ENCODE results near the gene RNU4-1. TPM values are rescaled to one million over a fixed set of nuclear protein-coding genes. Genes with fewer than 3 reads are reported as not detected.
"Not testable (repeated sequence)": the region's sequence is repeated elsewhere in the genome, so short reads cannot be mapped to it uniquely, and the experiment has no call there.

Gene RNU4-1
- total RNA-seq, 1 donor, result under 0.01 TPM

- H3K4me3 ChIP-seq (ENCODE audit: low read depth, low read length), result no peak overlapping the region
- no peak for TF ChIP-seq CTCF (IDR thresholded peaks at IDR 0.05; ENCODE audit: insufficient read depth, low read depth, low read length)
- DNase-seq (ENCODE audit: low read depth), result peak; percentile 67
Measured at GRCh38 chr12:120257041-120257821, 35.8 kb downstream of the RNU4-1 start.

GRCh38 chr12:120254809-120255208 lies 38.2 kb downstream of the RNU4-1 start:
- no peak for TF ChIP-seq CTCF (IDR thresholded peaks at IDR 0.05; ENCODE audit: insufficient read depth, low read depth, low read length)
- no peak for DNase-seq (ENCODE audit: low read depth)
- no peak overlapping the region for H3K4me3 ChIP-seq (ENCODE audit: low read depth, low read length)

DNA sequence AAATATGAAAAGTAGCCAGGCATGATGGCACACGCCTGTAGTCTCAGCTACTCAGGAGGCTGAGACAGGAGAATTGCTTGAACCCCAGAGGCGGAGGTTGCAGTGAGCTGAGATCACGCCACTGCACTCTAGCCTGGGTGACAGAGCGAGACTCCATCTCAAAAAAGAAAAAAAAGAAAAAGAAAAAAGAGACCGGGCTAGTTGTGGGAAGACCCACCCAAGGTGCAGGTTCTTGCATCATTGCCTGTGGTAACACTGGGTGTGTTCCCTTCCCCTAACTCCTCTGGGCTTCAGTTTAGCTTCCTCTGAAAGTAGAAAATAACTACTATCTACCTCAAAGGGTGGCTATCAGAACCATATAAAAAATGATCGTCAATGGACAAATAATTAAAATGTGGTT lies 39.7 kb downstream of the RNU4-1 start:
- DNase-seq (ENCODE audit: low read depth); H3K4me3 ChIP-seq (ENCODE audit: low read depth, low read length): not testable (repeated sequence)

GRCh38 chr12:120252071-120252906 lies 40.7 kb downstream of the RNU4-1 start:
- TF ChIP-seq CTCF (IDR thresholded peaks at IDR 0.05; ENCODE audit: insufficient read depth, low read depth, low read length), result no peak
- no peak overlapping the region for H3K4me3 ChIP-seq (ENCODE audit: low read depth, low read length)
- no peak for DNase-seq (ENCODE audit: low read depth)

- not testable (repeated sequence) for H3K4me3 ChIP-seq (ENCODE audit: low read depth, low read length); DNase-seq (ENCODE audit: low read depth)
Measured at GRCh38 chr12:120251364-120252070, 41.5 kb downstream of the RNU4-1 start.

GRCh38 chr12:120249875-120250795 lies 42.9 kb downstream of the RNU4-1 start:
- no peak for DNase-seq (ENCODE audit: low read depth)
- no peak for TF ChIP-seq CTCF (IDR thresholded peaks at IDR 0.05; ENCODE audit: insufficient read depth, low read depth, low read length)
- H3K4me3 ChIP-seq (ENCODE audit: low read depth, low read length), result no peak overlapping the region

- DNase-seq (ENCODE audit: low read depth), result no peak
Measured at GRCh38 chr12:120249266-120249874, 43.7 kb downstream of the RNU4-1 start.

More at GRCh38 chr12:120249266-120249874, 43.7 kb downstream of the RNU4-1 start:
- TF ChIP-seq CTCF (IDR thresholded peaks at IDR 0.05; ENCODE audit: insufficient read depth, low read depth, low read length), result no peak
- no peak overlapping the region for H3K4me3 ChIP-seq (ENCODE audit: low read depth, low read length)

Measured in fibroblast of villous mesenchyme (primary cell).